Measurements from ENCODE around the gene GGT1.

The GGT1 gene

GRCh38 chr22:24571266-24571665 is 31.7 kb upstream of the GGT1 start:
- no peak for TF ChIP-seq JUND (IDR thresholded peaks at IDR 0.05; ENCODE audit: low read depth)
- DNase-seq (ENCODE audit: low read depth in 1 of 2, low spot score in 1 of 2) = no peak
- in situ Hi-C loops (cut with HindIII; ENCODE audit: low pct_unique_long_range_greater_than_20kb, low sequenced_read_pairs) = no loop called here

GRCh38 chr22:24576778-24577177 is 26.2 kb upstream of the GGT1 start:
- no peak for DNase-seq (ENCODE audit: low read depth in 1 of 2, low spot score in 1 of 2)
- TF ChIP-seq JUND (IDR thresholded peaks at IDR 0.05; ENCODE audit: low read depth) = no peak
- in situ Hi-C loops (cut with HindIII; ENCODE audit: low pct_unique_long_range_greater_than_20kb, low sequenced_read_pairs) = no loop called here

- TF ChIP-seq JUND (IDR thresholded peaks at IDR 0.05; ENCODE audit: low read depth) = no peak
- no peak for DNase-seq (ENCODE audit: low read depth in 1 of 2, low spot score in 1 of 2)
- in situ Hi-C loops (cut with HindIII; ENCODE audit: low pct_unique_long_range_greater_than_20kb, low sequenced_read_pairs) = no loop called here
Measured at GRCh38 chr22:24578355-24579257, 24.4 kb upstream of the GGT1 start.

- in situ Hi-C loops (cut with HindIII; ENCODE audit: low pct_unique_long_range_greater_than_20kb, low sequenced_read_pairs) = no loop called here
- no peak for DNase-seq (ENCODE audit: low read depth in 1 of 2, low spot score in 1 of 2)
- TF ChIP-seq JUND (IDR thresholded peaks at IDR 0.05; ENCODE audit: low read depth) = no peak
Measured at GRCh38 chr22:24579258-24579601, 23.8 kb upstream of the GGT1 start.

GRCh38 chr22:24580276-24580675 is 22.7 kb upstream of the GGT1 start:
- in situ Hi-C loops (cut with HindIII; ENCODE audit: low pct_unique_long_range_greater_than_20kb, low sequenced_read_pairs) = no loop called here
- no peak for DNase-seq (ENCODE audit: low read depth in 1 of 2, low spot score in 1 of 2)
- TF ChIP-seq JUND (IDR thresholded peaks at IDR 0.05; ENCODE audit: low read depth) = no peak

GRCh38 chr22:24582056-24582814 is 20.8 kb upstream of the GGT1 start:
- TF ChIP-seq JUND (IDR thresholded peaks at IDR 0.05; ENCODE audit: low read depth) = no peak
- no peak for DNase-seq (ENCODE audit: low read depth in 1 of 2, low spot score in 1 of 2)
- in situ Hi-C loops (cut with HindIII; ENCODE audit: low pct_unique_long_range_greater_than_20kb, low sequenced_read_pairs) = no loop called here

GRCh38 chr22:24583221-24584165 is 19.5 kb upstream of the GGT1 start:
- DNase-seq (ENCODE audit: low read depth in 1 of 2, low spot score in 1 of 2) = no peak
- in situ Hi-C loops (cut with HindIII; ENCODE audit: low pct_unique_long_range_greater_than_20kb, low sequenced_read_pairs) = no loop called here
- no peak for TF ChIP-seq JUND (IDR thresholded peaks at IDR 0.05; ENCODE audit: low read depth)

GRCh38 chr22:24584166-24584790 is 18.7 kb upstream of the GGT1 start:
- in situ Hi-C loops (cut with HindIII; ENCODE audit: low pct_unique_long_range_greater_than_20kb, low sequenced_read_pairs) = no loop called here
- TF ChIP-seq JUND (IDR thresholded peaks at IDR 0.05; ENCODE audit: low read depth) = no peak
- DNase-seq (ENCODE audit: low read depth in 1 of 2, low spot score in 1 of 2) = no peak

- in situ Hi-C loops (cut with HindIII; ENCODE audit: low pct_unique_long_range_greater_than_20kb, low sequenced_read_pairs) = no loop called here
- TF ChIP-seq JUND (IDR thresholded peaks at IDR 0.05; ENCODE audit: low read depth) = no peak
- no peak for DNase-seq (ENCODE audit: low read depth in 1 of 2, low spot score in 1 of 2)
Measured at GRCh38 chr22:24584871-24585411, 18.1 kb upstream of the GGT1 start.

GRCh38 chr22:24585461-24585860 is 17.5 kb upstream of the GGT1 start:
- DNase-seq (ENCODE audit: low read depth in 1 of 2, low spot score in 1 of 2) = no peak
- in situ Hi-C loops (cut with HindIII; ENCODE audit: low pct_unique_long_range_greater_than_20kb, low sequenced_read_pairs) = no loop called here

GRCh38 chr22:24585927-24586546 is 17.0 kb upstream of the GGT1 start:
- in situ Hi-C loops (cut with HindIII; ENCODE audit: low pct_unique_long_range_greater_than_20kb, low sequenced_read_pairs) = no loop called here
- DNase-seq (ENCODE audit: low read depth in 1 of 2, low spot score in 1 of 2) = no peak
- TF ChIP-seq JUND (IDR thresholded peaks at IDR 0.05; ENCODE audit: low read depth) = no peak

More at GRCh38 chr22:24585461-24585860, 17.5 kb upstream of the GGT1 start:
- no peak for TF ChIP-seq JUND (IDR thresholded peaks at IDR 0.05; ENCODE audit: low read depth)
